ENCODE data around the gene SIK3.
"Not testable (repeated sequence)": the region's sequence is repeated elsewhere in the genome, so short reads cannot be mapped to it uniquely, and the experiment has no call there.

Gene SIK3

DNA sequence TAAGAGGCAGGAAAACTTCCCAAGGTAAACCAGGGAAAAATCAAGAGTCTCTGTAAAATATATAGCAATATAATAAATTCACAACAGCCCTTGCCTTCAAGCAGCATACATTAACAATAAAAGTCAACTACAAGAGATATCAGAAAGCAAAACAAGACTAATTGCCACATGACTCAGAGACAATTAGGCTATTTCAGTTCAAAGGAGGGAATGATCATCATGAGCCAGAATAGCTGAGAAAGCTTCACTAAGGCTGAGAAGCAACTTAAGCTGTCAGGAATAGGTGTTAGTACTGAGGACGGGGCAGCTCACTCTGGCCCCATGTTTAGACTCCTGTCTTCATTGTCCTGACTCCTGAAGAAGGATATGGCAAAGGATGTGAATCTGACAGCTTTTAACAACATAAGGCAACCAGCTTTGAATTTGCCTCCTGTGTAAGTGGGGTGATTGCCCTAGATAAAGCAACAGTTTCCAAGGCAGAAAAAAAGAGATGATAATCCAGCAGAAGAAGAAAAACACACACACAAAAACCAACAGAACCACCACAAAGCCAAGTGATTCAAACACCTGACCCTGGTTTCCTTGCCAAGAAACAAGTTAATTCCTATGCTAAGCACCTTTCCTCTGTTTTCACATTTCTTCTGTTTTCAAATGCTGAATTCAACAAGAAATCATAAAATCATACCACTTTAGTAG, 60.8 kb downstream of the SIK3 start:
- peaks cover 13% of the 10 kb centered on the region; the same call in 1 of the 2 replicates for H3K4me1 ChIP-seq (ENCODE audit: insufficient read depth, low read length)
- H3K9me3 ChIP-seq (ENCODE audit: insufficient read depth, low read depth, low read length): no peaks in the 10 kb centered on the region
- no peak overlapping the region for H3K9ac ChIP-seq (ENCODE audit: low read depth, low read length)
- no peak overlapping the region for H3K27ac ChIP-seq (ENCODE audit: low read length)
- no peaks in the 10 kb centered on the region for H3K36me3 ChIP-seq (ENCODE audit: insufficient read depth, low read depth, low read length)
- H3K27me3 ChIP-seq (ENCODE audit: insufficient read depth, low read length): no peaks in the 10 kb centered on the region
- H3K4me3 ChIP-seq (ENCODE audit: low read length): no peak overlapping the region

DNA sequence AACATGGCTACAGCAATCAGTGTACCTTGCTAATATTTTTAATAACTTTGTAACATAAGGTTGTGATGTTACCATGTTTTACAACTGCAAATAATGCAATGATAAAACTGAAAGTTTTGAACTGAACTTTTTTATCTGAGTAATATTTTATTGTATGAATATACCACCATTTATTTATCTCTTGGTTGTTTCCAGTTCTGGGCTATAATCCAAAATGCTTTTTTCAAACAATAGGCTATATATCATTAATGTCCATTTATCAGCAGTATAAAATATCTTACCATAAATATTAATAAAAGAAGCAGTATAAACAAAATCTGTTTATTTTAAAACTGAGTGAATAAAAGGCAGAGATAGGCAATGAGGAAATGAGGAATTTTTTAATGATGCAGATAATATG, 63.3 kb downstream of the SIK3 start:
- Histone ChIP-seq H3K4me1 (ENCODE audit: insufficient read depth, low read length) (peaks cover 12% of the 10 kb centered on the region; the same call in 1 of the 2 replicates), H3K27ac (ENCODE audit: low read length) (no peak overlapping the region), H3K4me3 (ENCODE audit: low read length) (no peak overlapping the region), H3K9me3 (ENCODE audit: insufficient read depth, low read depth, low read length) (no peaks in the 10 kb centered on the region), H3K27me3 (ENCODE audit: insufficient read depth, low read length) (no peaks in the 10 kb centered on the region), H3K36me3 (ENCODE audit: insufficient read depth, low read depth, low read length) (no peaks in the 10 kb centered on the region), H3K9ac (ENCODE audit: low read depth, low read length) (no peak overlapping the region)

DNA sequence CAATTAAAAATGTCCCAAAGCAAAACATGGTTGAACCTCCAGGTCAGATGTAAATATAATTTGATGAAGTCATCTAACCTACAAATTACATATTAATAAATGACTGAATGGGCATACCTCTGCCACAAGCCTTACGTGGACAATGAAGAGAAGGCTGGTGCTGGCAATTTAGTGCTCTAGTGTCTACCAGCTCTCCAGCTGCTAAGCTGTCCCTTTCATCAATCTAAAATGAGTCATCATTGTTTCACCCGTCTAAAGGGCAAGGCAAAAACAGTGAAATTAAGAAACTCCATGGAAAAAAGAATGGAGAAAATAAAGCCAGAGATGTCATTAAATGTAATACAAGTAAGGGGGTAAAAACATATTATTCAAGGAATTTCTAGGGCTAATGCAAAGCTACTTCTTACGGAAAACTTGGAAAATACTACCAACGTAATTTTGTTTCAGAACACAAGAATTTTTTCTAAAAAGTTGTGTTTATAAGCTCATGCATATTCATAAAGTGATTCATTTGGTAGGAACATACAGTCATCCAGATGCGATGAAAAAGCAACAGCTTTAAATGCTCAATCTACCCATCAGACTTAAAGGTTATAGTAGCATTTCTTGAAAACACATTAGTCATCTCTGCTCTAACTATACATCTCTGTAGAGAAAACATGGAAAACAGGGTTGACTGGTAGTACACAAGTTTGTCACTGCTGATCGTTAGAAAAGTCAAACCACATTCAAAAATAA, 71.5 kb downstream of the SIK3 start:
- Histone ChIP-seq H3K4me1 (ENCODE audit: insufficient read depth, low read length) (no peaks in the 10 kb centered on the region), H3K27me3 (ENCODE audit: insufficient read depth, low read length) (no peaks in the 10 kb centered on the region), H3K36me3 (ENCODE audit: insufficient read depth, low read depth, low read length) (no peaks in the 10 kb centered on the region), H3K27ac (ENCODE audit: low read length) (no peak overlapping the region), H3K9me3 (ENCODE audit: insufficient read depth, low read depth, low read length) (no peaks in the 10 kb centered on the region), H3K4me3 (ENCODE audit: low read length) (no peak overlapping the region), H3K9ac (ENCODE audit: low read depth, low read length) (no peak overlapping the region)

- not testable (repeated sequence) for H3K9me3 ChIP-seq (ENCODE audit: insufficient read depth, low read depth, low read length); H3K4me1 ChIP-seq (ENCODE audit: insufficient read depth, low read length); H3K4me3 ChIP-seq (ENCODE audit: low read length); H3K36me3 ChIP-seq (ENCODE audit: insufficient read depth, low read depth, low read length); H3K9ac ChIP-seq (ENCODE audit: low read depth, low read length); H3K27me3 ChIP-seq (ENCODE audit: insufficient read depth, low read length); H3K27ac ChIP-seq (ENCODE audit: low read length)
Measured at GRCh38 chr11:117023707-117024106, 74.5 kb downstream of the SIK3 start.

DNA sequence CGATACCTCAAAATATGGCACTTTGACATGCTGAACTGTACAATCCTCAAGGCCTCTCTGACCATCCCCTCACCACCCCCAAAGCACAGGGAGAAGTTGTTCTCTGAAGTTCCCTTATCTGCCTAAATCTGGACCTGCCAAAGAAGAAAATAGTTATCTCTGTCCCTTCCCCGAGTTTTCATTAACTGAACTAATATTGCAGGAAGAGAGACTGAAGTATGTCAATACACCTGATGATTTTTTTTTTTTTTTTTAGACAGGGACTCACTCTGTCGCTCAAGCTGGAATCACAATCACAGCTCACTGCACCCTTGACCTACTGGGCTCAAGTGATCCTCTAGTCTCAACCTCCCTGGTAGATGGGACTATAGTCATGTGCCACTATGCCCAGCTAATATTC, 75.0 kb downstream of the SIK3 start:
- Histone ChIP-seq H3K27ac (ENCODE audit: low read length) (no peak overlapping the region), H3K4me3 (ENCODE audit: low read length) (no peak overlapping the region), H3K36me3 (ENCODE audit: insufficient read depth, low read depth, low read length) (no peaks in the 10 kb centered on the region), H3K9ac (ENCODE audit: low read depth, low read length) (no peak overlapping the region), H3K27me3 (ENCODE audit: insufficient read depth, low read length) (no peaks in the 10 kb centered on the region), H3K9me3 (ENCODE audit: insufficient read depth, low read depth, low read length) (no peaks in the 10 kb centered on the region), H3K4me1 (ENCODE audit: insufficient read depth, low read length) (no peaks in the 10 kb centered on the region)

DNA sequence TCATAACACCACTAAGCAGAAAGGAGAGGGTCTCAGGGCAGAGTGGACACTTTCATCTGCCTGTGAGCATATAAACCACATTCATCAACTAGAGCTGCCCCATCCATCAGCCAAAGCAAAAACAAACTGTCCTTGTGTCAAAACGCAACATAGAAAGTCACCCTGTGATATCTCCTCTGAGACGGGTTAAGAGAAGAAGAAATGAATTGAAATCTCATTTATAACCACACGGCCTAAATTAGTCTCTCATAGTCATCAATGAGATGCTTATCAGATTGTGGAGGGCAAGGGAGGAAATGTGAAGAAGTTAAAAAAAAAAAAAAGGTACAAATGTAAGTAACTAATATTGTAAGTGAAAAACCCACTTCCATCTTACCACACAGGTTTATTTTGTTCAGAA, 75.7 kb downstream of the SIK3 start:
- H3K4me3 ChIP-seq (ENCODE audit: low read length): no peak overlapping the region
- no peaks in the 10 kb centered on the region for H3K36me3 ChIP-seq (ENCODE audit: insufficient read depth, low read depth, low read length)
- no peak overlapping the region for H3K27ac ChIP-seq (ENCODE audit: low read length)
- no peaks in the 10 kb centered on the region for H3K9me3 ChIP-seq (ENCODE audit: insufficient read depth, low read depth, low read length)
- H3K4me1 ChIP-seq (ENCODE audit: insufficient read depth, low read length): no peaks in the 10 kb centered on the region
- no peak overlapping the region for H3K9ac ChIP-seq (ENCODE audit: low read depth, low read length)
- no peaks in the 10 kb centered on the region for H3K27me3 ChIP-seq (ENCODE audit: insufficient read depth, low read length)

- Histone ChIP-seq H3K27ac (ENCODE audit: low read length) (no peak overlapping the region), H3K9me3 (ENCODE audit: insufficient read depth, low read depth, low read length) (no peaks in the 10 kb centered on the region), H3K9ac (ENCODE audit: low read depth, low read length) (no peak overlapping the region), H3K27me3 (ENCODE audit: insufficient read depth, low read length) (no peaks in the 10 kb centered on the region), H3K36me3 (ENCODE audit: insufficient read depth, low read depth, low read length) (no peaks in the 10 kb centered on the region), H3K4me1 (ENCODE audit: insufficient read depth, low read length) (no peaks in the 10 kb centered on the region), H3K4me3 (ENCODE audit: low read length) (no peak overlapping the region)
Measured at GRCh38 chr11:117020869-117021564, 77.2 kb downstream of the SIK3 start.

- no peaks in the 10 kb centered on the region for H3K36me3 ChIP-seq (ENCODE audit: insufficient read depth, low read depth, low read length)
- H3K9me3 ChIP-seq (ENCODE audit: insufficient read depth, low read depth, low read length): no peaks in the 10 kb centered on the region
- no peaks in the 10 kb centered on the region for H3K27me3 ChIP-seq (ENCODE audit: insufficient read depth, low read length)
- no peak overlapping the region for H3K27ac ChIP-seq (ENCODE audit: low read length)
- H3K9ac ChIP-seq (ENCODE audit: low read depth, low read length): no peak overlapping the region
- no peak overlapping the region for H3K4me3 ChIP-seq (ENCODE audit: low read length)
- H3K4me1 ChIP-seq (ENCODE audit: insufficient read depth, low read length): no peaks in the 10 kb centered on the region
Measured at GRCh38 chr11:117020287-117020686, 77.9 kb downstream of the SIK3 start.

- H3K36me3 ChIP-seq (ENCODE audit: insufficient read depth, low read depth, low read length): no peaks in the 10 kb centered on the region
- H3K4me3 ChIP-seq (ENCODE audit: low read length): no peak overlapping the region
- no peaks in the 10 kb centered on the region for H3K4me1 ChIP-seq (ENCODE audit: insufficient read depth, low read length)
- no peaks in the 10 kb centered on the region for H3K9me3 ChIP-seq (ENCODE audit: insufficient read depth, low read depth, low read length)
- H3K9ac ChIP-seq (ENCODE audit: low read depth, low read length): no peak overlapping the region
- no peak overlapping the region for H3K27ac ChIP-seq (ENCODE audit: low read length)
- no peaks in the 10 kb centered on the region for H3K27me3 ChIP-seq (ENCODE audit: insufficient read depth, low read length)
Measured at GRCh38 chr11:117019871-117020270, 78.4 kb downstream of the SIK3 start.

- Histone ChIP-seq H3K27me3 (ENCODE audit: insufficient read depth, low read length) (no peaks in the 10 kb centered on the region), H3K4me1 (ENCODE audit: insufficient read depth, low read length) (no peaks in the 10 kb centered on the region), H3K9me3 (ENCODE audit: insufficient read depth, low read depth, low read length) (no peaks in the 10 kb centered on the region), H3K4me3 (ENCODE audit: low read length) (no peak overlapping the region), H3K9ac (ENCODE audit: low read depth, low read length) (no peak overlapping the region), H3K36me3 (ENCODE audit: insufficient read depth, low read depth, low read length) (no peaks in the 10 kb centered on the region), H3K27ac (ENCODE audit: low read length) (no peak overlapping the region)
Measured at GRCh38 chr11:117017456-117017855, 80.8 kb downstream of the SIK3 start.

- no peak overlapping the region for H3K9ac ChIP-seq (ENCODE audit: low read depth, low read length)
- no peaks in the 10 kb centered on the region for H3K9me3 ChIP-seq (ENCODE audit: insufficient read depth, low read depth, low read length)
- H3K27me3 ChIP-seq (ENCODE audit: insufficient read depth, low read length): no peaks in the 10 kb centered on the region
- no peaks in the 10 kb centered on the region for H3K36me3 ChIP-seq (ENCODE audit: insufficient read depth, low read depth, low read length)
- H3K4me3 ChIP-seq (ENCODE audit: low read length): no peak overlapping the region
- H3K4me1 ChIP-seq (ENCODE audit: insufficient read depth, low read length): no peaks in the 10 kb centered on the region
- H3K27ac ChIP-seq (ENCODE audit: low read length): no peak overlapping the region
Measured at GRCh38 chr11:117016747-117017146, 81.5 kb downstream of the SIK3 start.

DNA sequence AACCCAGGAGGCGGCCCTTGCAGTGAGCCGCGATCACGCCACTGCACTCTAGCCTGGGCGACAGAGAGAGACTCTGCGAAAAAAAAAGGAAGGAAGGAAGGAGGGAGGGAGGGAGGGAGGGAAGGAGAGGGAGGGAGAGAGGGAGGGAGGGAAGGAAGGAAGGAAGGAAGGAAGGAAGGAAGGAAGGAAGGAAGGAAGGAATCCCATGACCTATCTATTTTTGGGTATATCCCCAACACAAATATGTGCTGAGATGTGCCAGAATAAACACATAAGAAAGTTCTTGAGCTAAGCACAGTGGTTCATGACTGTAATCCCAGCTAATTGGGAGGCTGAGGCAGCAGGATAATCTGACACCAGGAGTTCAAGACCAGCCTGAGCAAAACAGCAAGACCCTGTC, 82.0 kb downstream of the SIK3 start:
- H3K27me3 ChIP-seq (ENCODE audit: insufficient read depth, low read length): no peaks in the 10 kb centered on the region
- no peak overlapping the region for H3K9ac ChIP-seq (ENCODE audit: low read depth, low read length)
- no peaks in the 10 kb centered on the region for H3K9me3 ChIP-seq (ENCODE audit: insufficient read depth, low read depth, low read length)
- H3K27ac ChIP-seq (ENCODE audit: low read length): no peak overlapping the region
- H3K36me3 ChIP-seq (ENCODE audit: insufficient read depth, low read depth, low read length): no peaks in the 10 kb centered on the region
- no peaks in the 10 kb centered on the region for H3K4me1 ChIP-seq (ENCODE audit: insufficient read depth, low read length)
- no peak overlapping the region for H3K4me3 ChIP-seq (ENCODE audit: low read length)
